NCI-H1092 treated with DMSO at 0.1 percent for 48 hours (cell line): ENCODE measurements around the gene SLC2A9.
A peak's percentile ranks its signal among the peaks of the same experiment; 100 is the strongest.
"Not testable (repeated sequence)": the region's sequence is repeated elsewhere in the genome, so short reads cannot be mapped to it uniquely, and the experiment has no call there.

ENCODE experiments used
- DNase-seq: peaks from one replicate; lab custom pipeline; 2025; lab: John Stamatoyannopoulos, UW

SLC2A9 gene

GRCh38 chr4:9927341-9928007, 93.8 kb downstream of the SLC2A9 start:
- DNase-seq = no peak

GRCh38 chr4:9926586-9926985, 94.7 kb downstream of the SLC2A9 start:
- no peak for DNase-seq

GRCh38 chr4:9925750-9926439, 95.4 kb downstream of the SLC2A9 start:
- DNase-seq = peak; percentile 55

- peak; percentile 47 for DNase-seq
These were observed 96.5 kb downstream of the SLC2A9 start for GRCh38 chr4:9924750-9925149.

GRCh38 chr4:9923195-9923812, 98.0 kb downstream of the SLC2A9 start:
- DNase-seq = no peak

- DNase-seq = no peak
These were observed 100.0 kb downstream of the SLC2A9 start for GRCh38 chr4:9921326-9921725.

GRCh38 chr4:9920029-9920428, 101.3 kb downstream of the SLC2A9 start:
- no peak for DNase-seq

- no peak for DNase-seq
These were observed 102.2 kb downstream of the SLC2A9 start for GRCh38 chr4:9919047-9919446.

GRCh38 chr4:9918484-9918883, 102.8 kb downstream of the SLC2A9 start:
- no peak for DNase-seq

- DNase-seq = no peak
These were observed 104.4 kb downstream of the SLC2A9 start for GRCh38 chr4:9916937-9917336.

- no peak for DNase-seq
These were observed 105.0 kb downstream of the SLC2A9 start for GRCh38 chr4:9916346-9916745.

- no peak for DNase-seq
These were observed 107.5 kb downstream of the SLC2A9 start for GRCh38 chr4:9913846-9914245.

- DNase-seq = no peak
These were observed 114.3 kb downstream of the SLC2A9 start for GRCh38 chr4:9906996-9907395.

- DNase-seq = no peak
These were observed 116.2 kb downstream of the SLC2A9 start for GRCh38 chr4:9904976-9905587.

- no peak for DNase-seq
These were observed 118.0 kb downstream of the SLC2A9 start for GRCh38 chr4:9903317-9903716.

GRCh38 chr4:9901257-9901656, 120.0 kb downstream of the SLC2A9 start:
- DNase-seq = no peak

GRCh38 chr4:9900633-9901032, 120.7 kb downstream of the SLC2A9 start:
- DNase-seq = not testable (repeated sequence)

GRCh38 chr4:9899306-9900055, 121.8 kb downstream of the SLC2A9 start:
- no peak for DNase-seq

GRCh38 chr4:9898596-9899305, 122.5 kb downstream of the SLC2A9 start:
- no peak for DNase-seq

- DNase-seq = no peak
These were observed 126.0 kb downstream of the SLC2A9 start for GRCh38 chr4:9895333-9895705.

- DNase-seq = no peak
These were observed 126.5 kb downstream of the SLC2A9 start for GRCh38 chr4:9894644-9895332.
